Activated CD4-positive, alpha-beta T cell treated with anti-CD3 and anti-CD28 coated beads, Interleukin-2, amount 50 U/mL, for 4 hours (primary cell): ENCODE data around the gene TPD52L2.

Experiments used
- DNase-seq, 2 experiments: peaks; one replicate each; pipeline ENCODE4 v3.0.0-alpha.2; 2020

TPD52L2 gene

DNA sequence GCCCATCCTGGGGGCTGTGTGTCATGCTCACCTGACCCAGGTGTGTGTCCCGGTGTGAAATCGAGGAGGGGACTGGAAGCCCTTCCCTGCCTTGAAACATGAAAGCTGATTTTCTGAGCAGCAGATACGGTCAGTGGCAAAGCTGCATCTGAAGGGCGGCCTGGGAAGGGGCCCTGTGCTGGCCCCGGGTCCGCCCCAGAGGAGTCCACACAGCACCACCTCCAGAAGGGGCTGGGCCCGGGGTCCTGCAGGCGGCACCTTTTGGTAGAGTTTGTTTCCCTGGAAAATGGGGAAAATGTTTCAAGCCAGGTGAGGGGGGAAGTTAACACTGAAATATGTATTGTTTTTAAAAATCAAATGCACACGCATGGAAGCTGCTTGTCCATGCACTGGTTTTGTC lies 70.4 kb downstream of the TPD52L2 start:
- DNase-seq, result no peak

DNA sequence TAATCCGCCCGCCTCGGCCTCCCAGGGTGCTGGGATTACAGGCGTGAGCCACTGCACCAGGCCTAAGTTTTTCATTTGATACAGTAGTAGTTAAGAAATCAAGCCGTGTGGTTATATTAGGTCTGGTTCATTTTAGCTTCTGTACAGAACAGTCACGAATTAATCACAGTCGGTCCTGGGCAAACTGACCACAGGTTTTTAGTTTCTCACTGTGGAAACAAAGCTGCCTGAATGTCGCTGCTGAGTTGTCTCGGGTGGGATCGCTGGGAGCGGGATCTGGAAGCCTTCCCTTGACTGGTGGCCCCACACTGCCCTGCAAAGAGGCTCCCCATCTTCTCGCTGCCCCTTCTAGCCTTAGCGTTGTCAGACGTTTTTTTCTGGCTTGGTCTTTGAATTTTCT lies 72.5 kb downstream of the TPD52L2 start:
- no peak for DNase-seq

DNA sequence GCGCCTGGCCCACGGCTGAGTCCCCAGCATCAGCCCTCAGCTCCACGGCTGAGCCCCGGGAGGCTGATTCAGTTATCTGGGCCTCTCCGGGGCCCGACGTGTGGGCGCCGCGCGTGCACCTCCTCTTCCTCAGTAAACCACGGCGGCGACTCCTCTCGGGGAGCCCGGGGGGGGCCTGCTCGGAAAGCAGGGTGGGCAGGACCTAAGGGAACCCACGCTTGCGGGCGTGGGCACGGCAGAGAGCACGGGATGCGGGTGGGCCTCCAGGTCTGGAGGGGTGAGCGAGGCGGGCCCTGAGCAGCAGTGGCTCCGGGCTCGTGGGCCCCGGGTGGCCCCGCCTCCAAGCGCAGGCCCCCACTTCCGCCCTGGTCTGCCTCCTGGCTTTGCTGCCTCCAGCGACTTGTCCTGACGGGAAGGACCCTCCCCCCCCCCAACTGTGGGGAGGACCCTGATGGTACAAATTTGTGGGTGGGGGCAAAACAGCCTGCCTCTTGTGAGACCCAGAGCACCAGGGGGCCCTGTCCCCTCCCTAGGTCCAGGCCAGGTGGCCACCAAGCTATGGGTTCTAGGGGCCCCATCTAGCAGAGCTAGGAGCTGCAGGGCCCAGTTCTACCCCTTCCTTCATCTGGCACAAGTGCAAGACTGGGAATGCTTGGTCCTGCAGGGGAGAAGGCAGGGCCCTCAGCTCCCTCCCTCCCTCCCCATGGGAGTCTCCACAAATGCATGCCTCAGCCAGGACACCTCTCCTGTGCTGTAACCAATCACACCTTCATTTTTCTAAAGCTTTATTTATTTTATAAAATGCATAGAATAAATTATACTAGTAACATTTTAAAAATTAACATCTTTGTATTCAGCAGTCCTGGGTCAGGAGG lies 74.2 kb downstream of the TPD52L2 start:
- DNase-seq, result no peak

DNA sequence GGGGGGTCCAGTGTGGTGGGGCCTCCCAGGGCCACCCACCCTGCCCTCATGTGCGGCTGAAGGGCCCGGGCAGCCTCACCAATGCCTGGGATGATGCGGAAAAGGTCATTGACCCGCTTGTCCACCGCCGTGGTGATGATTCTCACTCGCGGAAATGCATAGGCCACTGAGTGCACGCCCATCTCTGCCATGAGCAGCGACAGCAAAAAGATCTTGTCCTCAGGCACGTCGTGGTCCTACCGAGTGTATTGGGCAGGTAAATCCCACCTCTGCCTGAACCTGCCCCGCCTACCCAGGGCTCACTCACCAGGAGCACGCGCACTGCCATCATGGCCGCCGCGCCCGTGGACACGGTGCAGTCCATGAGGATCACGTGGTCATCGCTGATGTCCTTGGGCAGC lies 75.0 kb downstream of the TPD52L2 start:
- no peak for DNase-seq

DNA sequence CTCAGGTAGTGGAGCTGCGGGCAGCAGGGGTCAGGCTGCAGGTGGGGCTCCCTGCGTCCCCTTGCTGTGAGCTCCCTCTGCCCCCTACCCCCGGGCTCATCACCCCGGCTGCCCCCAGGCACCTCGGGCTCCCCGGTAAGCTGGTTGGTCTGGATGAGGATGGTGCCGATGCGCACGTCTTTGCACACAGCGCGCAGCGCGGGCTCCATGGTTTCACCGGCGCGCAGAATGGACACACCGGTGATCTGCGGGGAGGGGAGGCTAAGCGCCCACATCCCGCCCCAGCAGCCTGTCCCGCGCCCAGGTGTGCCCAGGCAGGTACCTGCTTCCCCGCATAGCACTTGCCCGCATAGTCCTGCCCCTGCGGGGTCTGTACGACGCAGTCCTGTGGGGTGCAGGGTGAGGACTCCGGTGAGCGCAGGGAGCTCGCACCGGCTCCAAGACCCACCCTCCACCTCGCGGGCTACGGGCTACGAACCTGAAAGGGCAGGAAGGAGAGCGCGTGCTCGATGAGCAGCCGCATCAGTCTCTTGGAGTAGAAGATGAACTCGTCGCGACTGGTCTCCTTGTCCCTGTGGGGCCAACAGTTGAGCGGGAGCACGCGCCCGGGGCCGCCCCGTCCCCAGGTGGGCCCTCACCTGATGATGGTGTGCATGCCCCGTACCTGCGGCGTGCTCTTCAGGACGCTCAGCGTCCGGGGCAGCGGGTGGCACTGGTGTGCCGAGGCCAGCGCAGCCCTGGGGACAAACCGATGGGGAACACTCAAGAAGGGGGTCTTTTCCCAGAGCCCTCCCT lies 75.6 kb downstream of the TPD52L2 start:
- DNase-seq, result no peak
